Lung (tissue), 12 donors: ENCODE results near the gene RPRML. TPM values are rescaled to one million over a fixed set of nuclear protein-coding genes. Genes with fewer than 3 reads are reported as not detected.
A peak's percentile ranks its signal among the peaks of the same experiment; 100 is the strongest.

ENCODE experiments used
- ATAC-seq: fragments of 200-7000 bp; cut with Tn5 transposase; one replicate; pipeline ENCODE4 v1.9.1; 2020; ENCODE audit warnings: moderate number of reproducible peaks; ENCODE audit not compliant: insufficient read depth, low FRiP score
- DNase-seq, 3 donors: peaks; one replicate each; pipeline ENCODE4 v3.0.0-alpha.2; 2013 to 2017
- H3K27ac ChIP-seq, 2 donors: one replicate each; pipeline ENCODE4 v1.5.1; 2013; ENCODE audit warnings: mild to moderate bottlenecking in 2 of 2, moderate library complexity in 2 of 2, control low read depth in 1 of 2, inconsistent platforms in 1 of 2, low read depth in 1 of 2, low read length in 1 of 2
- H3K27me3 ChIP-seq, 3 donors: one replicate each; pipeline ENCODE4 v1.5.1; 2013; ENCODE audit warnings: low read length in 2 of 3; ENCODE audit not compliant: control insufficient read depth in 3 of 3, insufficient read depth in 3 of 3
- H3K36me3 ChIP-seq, 4 donors: one replicate each; pipeline ENCODE4 v1.5.1; 2013; ENCODE audit warnings: low read length in 4 of 4, mild to moderate bottlenecking in 1 of 4, moderate library complexity in 1 of 4; ENCODE audit not compliant: control insufficient read depth in 4 of 4, insufficient read depth in 4 of 4
- H3K4me1 ChIP-seq, 5 donors: one replicate each; pipeline ENCODE4 v1.5.1; 2013; ENCODE audit warnings: low read length in 5 of 5, mild to moderate bottlenecking in 2 of 5, moderate library complexity in 1 of 5; ENCODE audit not compliant: control insufficient read depth in 5 of 5, insufficient read depth in 5 of 5
- H3K4me3 ChIP-seq: one replicate; pipeline ENCODE4 v1.5.1; 2013; ENCODE audit warnings: mild to moderate bottlenecking, control low read depth, moderate library complexity
- H3K9ac ChIP-seq, 2 donors: one replicate each; pipeline ENCODE4 v1.5.1; 2013; ENCODE audit warnings: low read length in 2 of 2, control low read depth in 1 of 2; ENCODE audit not compliant: insufficient read depth in 1 of 2
- H3K9me3 ChIP-seq, 4 donors: one replicate each; pipeline ENCODE4 v1.5.1; 2013; ENCODE audit warnings: low read length in 3 of 4, mild to moderate bottlenecking in 1 of 4, moderate library complexity in 1 of 4; ENCODE audit not compliant: control insufficient read depth in 4 of 4, insufficient read depth in 3 of 4
- CTCF ChIP-seq: IDR thresholded peaks from 2 replicates; pipeline ENCODE4 v1.5.1; 2012; ENCODE audit warnings: mild to moderate bottlenecking; ENCODE audit errors: control extremely low read depth, extremely low read depth
- WGBS, 2 donors: extraction: QIAGEN DNeasy Blood & Tissue Kit; methylation state at CpG; one replicate each; pipeline ENCODE4 v1.1.7; 2013; 5-methylcytosine and 5-hydroxymethylcytosine counted together
- polyA plus RNA-seq, 2 donors: library from polyadenylated mRNA; stranded (reverse); fragments of 200-250 nt; gene quantifications; one replicate each; pipeline ENCODE4 v1.2.1, GENCODE V29; 2013
- total RNA-seq, 2 donors: library from RNA; depleted of rRNA in 1 of 2; stranded (reverse); fragments of >200 nt in 1 of 2; gene quantifications; one replicate each; pipeline ENCODE4 v1.2.1, GENCODE V29; 2014 to 2021
- donor health status: control.
- donor health status: control.
- donor health status: Bipolar disorder and iron deficiency.
- donor health status: healthy.
- donor health status: DM: yes; HTN: yes; CAD: no.

RPRML gene
- total and polyA plus RNA-seq, 4 donors = 0.10 to 0.37 TPM; not detected in 2

- Histone ChIP-seq H3K4me1 (peaks cover 0 to 15% (median 0%) of the 10 kb centered on the region in 5 donors), H3K27ac (no peak overlapping the region), H3K9me3 (peaks cover 0 to 2% (median 0%) of the 10 kb centered on the region in 4 donors), H3K4me3 (no peak overlapping the region), H3K36me3 (no peaks in the 10 kb centered on the region), H3K9ac (no peak overlapping the region), H3K27me3 (peaks cover 10 to 43% (median 33%) of the 10 kb centered on the region in 3 donors)
- DNase-seq (peak; percentile 16 to 48 (median 34)), ATAC-seq (no peak)
- 44 to 51% methylated on average over 7 of the region's 7 CpGs for WGBS, 2 donors
- TF ChIP-seq CTCF = no peak
Observed at GRCh38 chr17:46977348-46977747, 1.7 kb downstream of the RPRML start.

- Histone ChIP-seq H3K36me3 (no peaks in the 10 kb centered on the region), H3K4me3 (no peak overlapping the region), H3K4me1 (peaks cover 0 to 15% (median 0%) of the 10 kb centered on the region in 5 donors), H3K27me3 (peaks cover 10 to 43% (median 32%) of the 10 kb centered on the region in 3 donors), H3K9ac (no peak overlapping the region), H3K27ac (no peak overlapping the region), H3K9me3 (peaks cover 0 to 2% (median 0%) of the 10 kb centered on the region in 4 donors)
- no peak for ATAC-seq
- 78 to 83% methylated on average over 14 of the region's 14 CpGs for WGBS, 2 donors
- DNase-seq = no peak
- no peak for TF ChIP-seq CTCF
Observed at GRCh38 chr17:46976626-46977270, 2.3 kb downstream of the RPRML start.

- no peak overlapping the region for H3K27ac ChIP-seq
- no peak overlapping the region for H3K9ac ChIP-seq
- H3K9me3 ChIP-seq = peaks cover 0 to 2% (median 0%) of the 10 kb centered on the region in 4 donors
- ATAC-seq (no peak), DNase-seq (no peak)
- peaks cover 0 to 15% (median 0%) of the 10 kb centered on the region in 5 donors for H3K4me1 ChIP-seq
- H3K27me3 ChIP-seq = peaks cover 10 to 36% (median 27%) of the 10 kb centered on the region in 3 donors
- WGBS, 2 donors = 81 to 82% methylated on average over 4 of the region's 4 CpGs
- TF ChIP-seq CTCF = no peak
- H3K4me3 ChIP-seq = no peak overlapping the region
- H3K36me3 ChIP-seq = no peaks in the 10 kb centered on the region
Observed at GRCh38 chr17:46975287-46975686, 3.8 kb downstream of the RPRML start.

- ATAC-seq (no peak), DNase-seq (no peak)
- peaks cover 10 to 30% (median 21%) of the 10 kb centered on the region in 3 donors for H3K27me3 ChIP-seq
- no peak overlapping the region for H3K27ac ChIP-seq
- peaks cover 0 to 2% (median 0%) of the 10 kb centered on the region in 4 donors for H3K9me3 ChIP-seq
- no peak overlapping the region for H3K4me3 ChIP-seq
- no peaks in the 10 kb centered on the region for H3K36me3 ChIP-seq
- H3K9ac ChIP-seq = no peak overlapping the region
- peaks cover 0 to 12% (median 0%) of the 10 kb centered on the region in 5 donors for H3K4me1 ChIP-seq
- WGBS, 2 donors = 63 to 70% methylated on average over 11 of the region's 11 CpGs
- no peak for TF ChIP-seq CTCF
Observed at GRCh38 chr17:46974086-46974485, 5.0 kb downstream of the RPRML start.
